Activated T-helper 1 cell treated with Interleukin-2 at 50 U/mL for 16 hours (primary cell): ENCODE measurements around the gene GRK7.
"Not testable (repeated sequence)": the region's sequence is repeated elsewhere in the genome, so short reads cannot be mapped to it uniquely, and the experiment has no call there.

Source experiments
- DNase-seq: peaks from one replicate; pipeline ENCODE4 v3.0.0-alpha.2; 2020; ENCODE audit warnings: low read depth

Gene GRK7

GRCh38 chr3:141762552-141762951 is 656 bp upstream of the GRK7 start:
- DNase-seq: not testable (repeated sequence)

GRCh38 chr3:141764045-141764444 is 837 bp downstream of the GRK7 start:
- no peak for DNase-seq

GRCh38 chr3:141764465-141764864 is 1.3 kb downstream of the GRK7 start:
- no peak for DNase-seq

GRCh38 chr3:141764986-141765385 is 1.8 kb downstream of the GRK7 start:
- DNase-seq: no peak

GRCh38 chr3:141767066-141767465 is 3.9 kb downstream of the GRK7 start:
- DNase-seq: no peak

- DNase-seq: no peak
Observed at GRCh38 chr3:141769221-141769894, 6.2 kb downstream of the GRK7 start.

GRCh38 chr3:141773676-141774075 is 10.5 kb downstream of the GRK7 start:
- DNase-seq: no peak

- DNase-seq: no peak
Observed at GRCh38 chr3:141776376-141776775, 13.2 kb downstream of the GRK7 start.

- no peak for DNase-seq
Observed at GRCh38 chr3:141776885-141777284, 13.7 kb downstream of the GRK7 start.

- DNase-seq: no peak
Observed at GRCh38 chr3:141777957-141778813, 15.0 kb downstream of the GRK7 start.

- DNase-seq: no peak
Observed at GRCh38 chr3:141779667-141780066, 16.5 kb downstream of the GRK7 start.

GRCh38 chr3:141782386-141782932 is 19.3 kb downstream of the GRK7 start:
- DNase-seq: no peak

- no peak for DNase-seq
Observed at GRCh38 chr3:141783632-141784031, 20.4 kb downstream of the GRK7 start.

- no peak for DNase-seq
Observed at GRCh38 chr3:141784096-141784495, 20.9 kb downstream of the GRK7 start.

- DNase-seq: no peak
Observed at GRCh38 chr3:141784531-141784930, 21.3 kb downstream of the GRK7 start.

GRCh38 chr3:141788149-141788548 is 24.9 kb downstream of the GRK7 start:
- DNase-seq: no peak

GRCh38 chr3:141788750-141789149 is 25.5 kb downstream of the GRK7 start:
- not testable (repeated sequence) for DNase-seq

GRCh38 chr3:141789281-141789680 is 26.1 kb downstream of the GRK7 start:
- no peak for DNase-seq

- DNase-seq: no peak
Observed at GRCh38 chr3:141790171-141790570, 27.0 kb downstream of the GRK7 start.

- no peak for DNase-seq
Observed at GRCh38 chr3:141792495-141792894, 29.3 kb downstream of the GRK7 start.

- no peak for DNase-seq
Observed at GRCh38 chr3:141793476-141794260, 30.5 kb downstream of the GRK7 start.

GRCh38 chr3:141795276-141795675 is 32.1 kb downstream of the GRK7 start:
- no peak for DNase-seq

- DNase-seq: no peak
Observed at GRCh38 chr3:141795741-141796080, 32.5 kb downstream of the GRK7 start.
